T-helper 22 cell (primary cell): Measurements from ENCODE around the gene PBLD.

Experiments
- DNase-seq: peaks from one replicate; pipeline ENCODE4 v3.0.0-alpha.2; 2020; ENCODE audit warnings: low read depth

PBLD gene

GRCh38 chr10:68332259-68333057 is at the start of gene PBLD:
PBLD (minus strand) TSS chr10:68332928; CDS start chr10:68306844, 26,084 bp downstream.
- peak; percentile 34 for DNase-seq

- DNase-seq = no peak
Observed at GRCh38 chr10:68371604-68372003, 38.9 kb upstream of the PBLD start.

GRCh38 chr10:68367121-68367520 is 34.4 kb upstream of the PBLD start:
- DNase-seq = no peak

- DNase-seq = no peak
Observed at GRCh38 chr10:68366600-68366999, 33.9 kb upstream of the PBLD start.

GRCh38 chr10:68365611-68366010 is 32.9 kb upstream of the PBLD start:
- DNase-seq = no peak

GRCh38 chr10:68364101-68364886 is 31.6 kb upstream of the PBLD start:
- no peak for DNase-seq

GRCh38 chr10:68362590-68362989 is 29.9 kb upstream of the PBLD start:
- no peak for DNase-seq

- DNase-seq = no peak
Observed at GRCh38 chr10:68359189-68359588, 26.5 kb upstream of the PBLD start.

GRCh38 chr10:68353537-68353936 is 20.8 kb upstream of the PBLD start:
- DNase-seq = no peak

- DNase-seq = peak; percentile 18
Observed at GRCh38 chr10:68348265-68348741, 15.6 kb upstream of the PBLD start.

- no peak for DNase-seq
Observed at GRCh38 chr10:68346774-68347173, 14.0 kb upstream of the PBLD start.

- DNase-seq = no peak
Observed at GRCh38 chr10:68345621-68346020, 12.9 kb upstream of the PBLD start.

GRCh38 chr10:68342909-68343516 is 10.3 kb upstream of the PBLD start:
- no peak for DNase-seq

- DNase-seq = no peak
Observed at GRCh38 chr10:68340358-68341080, 7.8 kb upstream of the PBLD start.

- no peak for DNase-seq
Observed at GRCh38 chr10:68336754-68337351, 4.1 kb upstream of the PBLD start.

- DNase-seq = no peak
Observed at GRCh38 chr10:68334672-68335467, 2.1 kb upstream of the PBLD start.

- no peak for DNase-seq
Observed at GRCh38 chr10:68333440-68334431, 1.0 kb upstream of the PBLD start.

GRCh38 chr10:68333058-68333395 is 299 bp upstream of the PBLD start:
- no peak for DNase-seq

GRCh38 chr10:68331455-68332258 is 1.1 kb downstream of the PBLD start, which contains the start of gene HNRNPH3:
HNRNPH3 (plus strand) TSS chr10:68332064; CDS start chr10:68337222, 5,158 bp downstream.
- DNase-seq = peak; percentile 96
